ENCODE measurements around the gene KDM2A.

GRCh38 chr11:67265633-67266448, 146.8 kb downstream of the KDM2A start:
- TF ChIP-seq, protein P1, sequence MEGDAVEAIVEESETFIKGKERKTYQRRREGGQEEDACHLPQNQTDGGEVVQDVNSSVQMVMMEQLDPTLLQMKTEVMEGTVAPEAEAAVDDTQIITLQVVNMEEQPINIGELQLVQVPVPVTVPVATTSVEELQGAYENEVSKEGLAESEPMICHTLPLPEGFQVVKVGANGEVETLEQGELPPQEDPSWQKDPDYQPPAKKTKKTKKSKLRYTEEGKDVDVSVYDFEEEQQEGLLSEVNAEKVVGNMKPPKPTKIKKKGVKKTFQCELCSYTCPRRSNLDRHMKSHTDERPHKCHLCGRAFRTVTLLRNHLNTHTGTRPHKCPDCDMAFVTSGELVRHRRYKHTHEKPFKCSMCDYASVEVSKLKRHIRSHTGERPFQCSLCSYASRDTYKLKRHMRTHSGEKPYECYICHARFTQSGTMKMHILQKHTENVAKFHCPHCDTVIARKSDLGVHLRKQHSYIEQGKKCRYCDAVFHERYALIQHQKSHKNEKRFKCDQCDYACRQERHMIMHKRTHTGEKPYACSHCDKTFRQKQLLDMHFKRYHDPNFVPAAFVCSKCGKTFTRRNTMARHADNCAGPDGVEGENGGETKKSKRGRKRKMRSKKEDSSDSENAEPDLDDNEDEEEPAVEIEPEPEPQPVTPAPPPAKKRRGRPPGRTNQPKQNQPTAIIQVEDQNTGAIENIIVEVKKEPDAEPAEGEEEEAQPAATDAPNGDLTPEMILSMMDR (IDR thresholded peaks at IDR 0.05): peak; percentile 64 to 95 (median 88)
- no peak for TF ChIP-seq POLR2A (IDR thresholded peaks at IDR 0.05)
